Adrenal gland (tissue), 5 donors: ENCODE data around the gene ADAMTSL3.
"Not testable (repeated sequence)": the region's sequence is repeated elsewhere in the genome, so short reads cannot be mapped to it uniquely, and the experiment has no call there.

Experiments used
- POLR2A ChIP-seq, 2 donors: fragments of 450-650 bp; IDR thresholded peaks; one replicate each; pipeline ENCODE4 v1.6.1; 2017; ENCODE audit warnings: antibody characterized with exemption in 2 of 2, mild to moderate bottlenecking in 2 of 2, moderate library complexity in 1 of 2
- TF ChIP-seq, protein P1 (sequence below), 6 experiments: fragments of 450-650 bp in 4 of 6; fragments of 200-600 bp in 2 of 6; sonication (generic) in 1 of 6; IDR thresholded peaks; 1 replicate in 5 of 6; 2 replicates in 1 of 6; pipeline versions ENCODE4 v1.5.1 to v1.8.0; 2016 to 2021; ENCODE audit warnings: antibody characterized with exemption in 6 of 6, mild to moderate bottlenecking in 2 of 6, moderate library complexity in 1 of 6
- donor health status: DM: no; HTN: no; CAD: no.

DNA sequence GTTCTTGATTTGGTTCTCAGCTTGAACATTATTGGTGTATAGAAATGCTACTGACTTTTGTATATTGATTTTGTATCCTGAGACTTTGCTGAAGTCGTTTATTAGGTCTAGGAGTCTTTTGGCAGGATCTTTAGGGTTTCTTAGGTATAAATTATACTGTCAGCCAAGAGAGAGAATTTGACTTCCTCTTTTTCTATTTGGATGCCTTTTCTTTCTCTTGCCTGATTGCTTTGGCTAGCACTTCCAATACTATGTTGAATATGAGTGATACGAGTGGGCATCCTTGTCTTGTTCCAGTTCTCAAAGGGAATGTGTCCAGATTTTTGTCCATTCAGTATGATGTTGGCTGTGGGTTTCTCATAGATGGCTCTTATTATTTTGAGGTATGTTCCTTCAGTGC is 409.8 kb downstream of the ADAMTSL3 start:
- not testable (repeated sequence) for TF ChIP-seq POLR2A (IDR thresholded peaks at IDR 0.05)
- TF ChIP-seq, protein P1, sequence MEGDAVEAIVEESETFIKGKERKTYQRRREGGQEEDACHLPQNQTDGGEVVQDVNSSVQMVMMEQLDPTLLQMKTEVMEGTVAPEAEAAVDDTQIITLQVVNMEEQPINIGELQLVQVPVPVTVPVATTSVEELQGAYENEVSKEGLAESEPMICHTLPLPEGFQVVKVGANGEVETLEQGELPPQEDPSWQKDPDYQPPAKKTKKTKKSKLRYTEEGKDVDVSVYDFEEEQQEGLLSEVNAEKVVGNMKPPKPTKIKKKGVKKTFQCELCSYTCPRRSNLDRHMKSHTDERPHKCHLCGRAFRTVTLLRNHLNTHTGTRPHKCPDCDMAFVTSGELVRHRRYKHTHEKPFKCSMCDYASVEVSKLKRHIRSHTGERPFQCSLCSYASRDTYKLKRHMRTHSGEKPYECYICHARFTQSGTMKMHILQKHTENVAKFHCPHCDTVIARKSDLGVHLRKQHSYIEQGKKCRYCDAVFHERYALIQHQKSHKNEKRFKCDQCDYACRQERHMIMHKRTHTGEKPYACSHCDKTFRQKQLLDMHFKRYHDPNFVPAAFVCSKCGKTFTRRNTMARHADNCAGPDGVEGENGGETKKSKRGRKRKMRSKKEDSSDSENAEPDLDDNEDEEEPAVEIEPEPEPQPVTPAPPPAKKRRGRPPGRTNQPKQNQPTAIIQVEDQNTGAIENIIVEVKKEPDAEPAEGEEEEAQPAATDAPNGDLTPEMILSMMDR (IDR thresholded peaks at IDR 0.05): not testable (repeated sequence)
